ENCODE data around the gene GAS2L1.

DNA sequence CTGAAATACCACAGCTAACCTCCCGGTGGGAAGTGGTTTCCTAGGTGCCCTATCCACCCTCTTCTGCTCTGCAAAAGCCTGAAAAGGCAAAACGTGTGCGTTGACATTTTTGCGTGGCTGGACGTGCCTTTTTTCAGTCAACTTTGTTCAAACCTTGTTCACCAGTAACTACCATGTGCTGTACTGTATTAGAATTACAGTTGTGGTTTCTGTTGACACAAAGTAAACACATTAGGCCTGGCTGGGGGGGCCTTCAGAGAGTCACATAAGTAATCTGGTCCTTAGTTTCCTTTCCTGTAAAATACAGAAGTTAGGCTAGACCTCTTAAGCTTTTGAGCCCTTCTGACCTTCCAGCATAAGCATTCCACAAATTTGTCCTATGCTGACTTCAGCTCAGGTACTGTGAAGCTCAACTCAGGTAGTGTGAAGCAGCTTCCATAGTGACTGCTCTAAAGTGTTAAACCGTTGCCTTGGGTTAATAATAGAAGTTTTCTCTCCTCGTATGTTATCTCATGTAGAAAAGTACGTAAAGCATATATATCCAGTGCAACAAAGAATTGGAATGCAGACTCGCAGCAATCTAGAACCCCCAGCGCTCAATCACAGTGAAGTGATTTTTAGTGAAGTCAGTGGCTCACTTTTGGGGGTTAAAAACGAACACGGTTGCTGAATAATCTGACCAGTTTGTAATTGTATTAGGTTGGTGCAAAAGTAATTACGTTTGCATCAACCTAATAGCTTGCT lies 36.5 kb upstream of the GAS2L1 start:
- TF ChIP-seq, protein P1, sequence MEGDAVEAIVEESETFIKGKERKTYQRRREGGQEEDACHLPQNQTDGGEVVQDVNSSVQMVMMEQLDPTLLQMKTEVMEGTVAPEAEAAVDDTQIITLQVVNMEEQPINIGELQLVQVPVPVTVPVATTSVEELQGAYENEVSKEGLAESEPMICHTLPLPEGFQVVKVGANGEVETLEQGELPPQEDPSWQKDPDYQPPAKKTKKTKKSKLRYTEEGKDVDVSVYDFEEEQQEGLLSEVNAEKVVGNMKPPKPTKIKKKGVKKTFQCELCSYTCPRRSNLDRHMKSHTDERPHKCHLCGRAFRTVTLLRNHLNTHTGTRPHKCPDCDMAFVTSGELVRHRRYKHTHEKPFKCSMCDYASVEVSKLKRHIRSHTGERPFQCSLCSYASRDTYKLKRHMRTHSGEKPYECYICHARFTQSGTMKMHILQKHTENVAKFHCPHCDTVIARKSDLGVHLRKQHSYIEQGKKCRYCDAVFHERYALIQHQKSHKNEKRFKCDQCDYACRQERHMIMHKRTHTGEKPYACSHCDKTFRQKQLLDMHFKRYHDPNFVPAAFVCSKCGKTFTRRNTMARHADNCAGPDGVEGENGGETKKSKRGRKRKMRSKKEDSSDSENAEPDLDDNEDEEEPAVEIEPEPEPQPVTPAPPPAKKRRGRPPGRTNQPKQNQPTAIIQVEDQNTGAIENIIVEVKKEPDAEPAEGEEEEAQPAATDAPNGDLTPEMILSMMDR (IDR thresholded peaks at IDR 0.05 in 8 of 11, conservative IDR thresholded peaks at IDR 0.05 in 3 of 11) = no peak
- no peak for TF ChIP-seq POLR2A (IDR thresholded peaks at IDR 0.05)
